ENCODE results near the gene TSPAN5.

DNA sequence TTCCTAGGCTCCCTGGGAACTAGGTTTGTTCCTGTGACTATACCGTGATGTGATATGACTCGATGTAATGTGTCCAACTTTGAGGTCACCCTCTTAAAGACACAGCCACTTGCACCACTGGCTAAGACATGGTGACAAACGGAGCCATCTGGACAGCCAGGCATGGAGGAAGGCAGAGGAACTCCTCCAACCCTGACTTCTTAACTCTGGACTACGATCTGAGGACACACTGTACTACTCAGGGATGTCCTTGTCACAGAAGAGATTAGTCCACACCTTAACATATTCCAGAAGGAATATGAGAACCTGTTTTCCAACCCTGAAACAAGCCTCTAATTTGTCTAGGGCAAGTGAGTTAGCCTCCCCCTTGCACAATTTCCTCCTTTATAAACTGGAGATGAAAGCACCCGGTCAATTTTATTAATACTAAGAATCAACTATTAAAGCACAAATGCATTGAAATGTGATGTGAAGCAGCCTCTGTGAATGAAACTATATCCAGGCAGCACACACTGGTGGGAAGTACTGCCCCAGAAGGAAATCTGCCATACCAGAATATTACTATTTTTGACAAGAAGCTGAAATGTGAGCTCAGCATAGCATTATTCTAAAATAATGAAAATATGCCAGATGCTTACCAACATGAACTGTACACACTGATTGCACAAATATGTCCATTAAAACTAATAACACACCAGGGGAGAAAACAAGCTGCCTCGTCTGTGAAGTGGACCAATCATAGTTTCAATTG, 47.3 kb downstream of the TSPAN5 start:
- TF ChIP-seq, protein P1, sequence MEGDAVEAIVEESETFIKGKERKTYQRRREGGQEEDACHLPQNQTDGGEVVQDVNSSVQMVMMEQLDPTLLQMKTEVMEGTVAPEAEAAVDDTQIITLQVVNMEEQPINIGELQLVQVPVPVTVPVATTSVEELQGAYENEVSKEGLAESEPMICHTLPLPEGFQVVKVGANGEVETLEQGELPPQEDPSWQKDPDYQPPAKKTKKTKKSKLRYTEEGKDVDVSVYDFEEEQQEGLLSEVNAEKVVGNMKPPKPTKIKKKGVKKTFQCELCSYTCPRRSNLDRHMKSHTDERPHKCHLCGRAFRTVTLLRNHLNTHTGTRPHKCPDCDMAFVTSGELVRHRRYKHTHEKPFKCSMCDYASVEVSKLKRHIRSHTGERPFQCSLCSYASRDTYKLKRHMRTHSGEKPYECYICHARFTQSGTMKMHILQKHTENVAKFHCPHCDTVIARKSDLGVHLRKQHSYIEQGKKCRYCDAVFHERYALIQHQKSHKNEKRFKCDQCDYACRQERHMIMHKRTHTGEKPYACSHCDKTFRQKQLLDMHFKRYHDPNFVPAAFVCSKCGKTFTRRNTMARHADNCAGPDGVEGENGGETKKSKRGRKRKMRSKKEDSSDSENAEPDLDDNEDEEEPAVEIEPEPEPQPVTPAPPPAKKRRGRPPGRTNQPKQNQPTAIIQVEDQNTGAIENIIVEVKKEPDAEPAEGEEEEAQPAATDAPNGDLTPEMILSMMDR (conservative IDR thresholded peaks at IDR 0.05; ENCODE audit: low read depth, low read length), result no peak
- TF ChIP-seq POLR2A (IDR thresholded peaks at IDR 0.05; ENCODE audit: low read depth, low read length), result no peak
- no peak for TF ChIP-seq MAFK (IDR thresholded peaks at IDR 0.05; ENCODE audit: low read depth, low read length)
- TF ChIP-seq FOS (IDR thresholded peaks at IDR 0.05; ENCODE audit: low read depth, low read length), result no peak
- TF ChIP-seq, protein P2, sequence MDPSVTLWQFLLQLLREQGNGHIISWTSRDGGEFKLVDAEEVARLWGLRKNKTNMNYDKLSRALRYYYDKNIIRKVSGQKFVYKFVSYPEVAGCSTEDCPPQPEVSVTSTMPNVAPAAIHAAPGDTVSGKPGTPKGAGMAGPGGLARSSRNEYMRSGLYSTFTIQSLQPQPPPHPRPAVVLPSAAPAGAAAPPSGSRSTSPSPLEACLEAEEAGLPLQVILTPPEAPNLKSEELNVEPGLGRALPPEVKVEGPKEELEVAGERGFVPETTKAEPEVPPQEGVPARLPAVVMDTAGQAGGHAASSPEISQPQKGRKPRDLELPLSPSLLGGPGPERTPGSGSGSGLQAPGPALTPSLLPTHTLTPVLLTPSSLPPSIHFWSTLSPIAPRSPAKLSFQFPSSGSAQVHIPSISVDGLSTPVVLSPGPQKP (IDR thresholded peaks at IDR 0.05; ENCODE audit: borderline replicate concordance, low read depth, low read length), result no peak
- no peak for TF ChIP-seq RAD21 (IDR thresholded peaks at IDR 0.05; ENCODE audit: low read length)
- TF ChIP-seq, protein P3, sequence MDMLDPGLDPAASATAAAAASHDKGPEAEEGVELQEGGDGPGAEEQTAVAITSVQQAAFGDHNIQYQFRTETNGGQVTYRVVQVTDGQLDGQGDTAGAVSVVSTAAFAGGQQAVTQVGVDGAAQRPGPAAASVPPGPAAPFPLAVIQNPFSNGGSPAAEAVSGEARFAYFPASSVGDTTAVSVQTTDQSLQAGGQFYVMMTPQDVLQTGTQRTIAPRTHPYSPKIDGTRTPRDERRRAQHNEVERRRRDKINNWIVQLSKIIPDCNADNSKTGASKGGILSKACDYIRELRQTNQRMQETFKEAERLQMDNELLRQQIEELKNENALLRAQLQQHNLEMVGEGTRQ (IDR thresholded peaks at IDR 0.05; ENCODE audit: low read depth, low read length), result no peak
- no peak for TF ChIP-seq RFX5 (IDR thresholded peaks at IDR 0.05; ENCODE audit: low read depth, low read length)
- TF ChIP-seq NFE2L2 (IDR thresholded peaks at IDR 0.05; ENCODE audit: low read depth, low read length), result no peak
- TF ChIP-seq RCOR1 (IDR thresholded peaks at IDR 0.05; ENCODE audit: insufficient replicate concordance, low read length), result no peak
- no peak for TF ChIP-seq SMC3 (IDR thresholded peaks at IDR 0.05; ENCODE audit: low read depth, low read length)
- TF ChIP-seq CHD1 (IDR thresholded peaks at IDR 0.05; ENCODE audit: low read depth, low read length), result no peak

Data from IMR-90 (cell line).